ENCODE data around the gene AP2A1. TPM values are rescaled to one million over a fixed set of nuclear protein-coding genes. Genes with fewer than 3 reads are reported as not detected.

The AP2A1 gene
- total and polyA plus RNA-seq, 2 of the 13 experiments (the other 11 are each of a cell fraction or from before 2014, with no cell fraction given) = 22.7 to 39.7 TPM

- CTCF ChIA-PET (ENCODE audit: low intra/inter-chr PET ratio, low total read pairs) = no interaction called here
- ATAC-seq (no peak), DNase-seq (ENCODE audit: low spot score) (no peak), FAIRE-seq (no peak)
- no TSS peak for BruUV-seq (replicated peaks)
- H3K79me2 ChIP-seq (ENCODE audit: insufficient read depth, low read length) = no peaks in the 10 kb centered on the region
- no peak overlapping the region for H3K4me3 ChIP-seq (replicated peaks in 1 of 3; ENCODE audit: insufficient read depth in 1 of 3, low read depth in 2 of 3, low read length in 3 of 3)
- no peaks in the 10 kb centered on the region for H4K20me1 ChIP-seq (ENCODE audit: insufficient read depth, low read length)
- no peak overlapping the region for H2AFZ ChIP-seq (ENCODE audit: low read length)
- no peaks in the 10 kb centered on the region for H3K4me1 ChIP-seq (ENCODE audit: insufficient read depth, low read length)
- 95% methylated on average over 4 of the region's 7 CpGs for WGBS (ENCODE audit: low lambda C conversion rate)
- no peak overlapping the region for H3K9ac ChIP-seq (ENCODE audit: insufficient read depth, low read depth, low read length)
- POLR2A ChIA-PET = no interaction called here
- no peaks in the 10 kb centered on the region for H3K9me3 ChIP-seq (ENCODE audit: low read length)
- intact Hi-C loops (cut with micrococcal nuclease; ENCODE audit: unreplicated experiment) (no loop called here), in situ Hi-C loops (cut with HindIII; ENCODE audit: extremely low pct_ligation_motif_present, low pct_unique_long_range_greater_than_20kb) (no loop called here)
- H3K36me3 ChIP-seq (replicated peaks in 1 of 2; ENCODE audit: control insufficient read depth in 1 of 2, insufficient read depth in 2 of 2, low read length in 2 of 2) = peaks cover 31 to 63% of the 10 kb centered on the region in 2 experiments
- no peaks in the 10 kb centered on the region for H3K27me3 ChIP-seq (ENCODE audit: control insufficient read depth in 1 of 2, insufficient read depth in 2 of 2, low read length in 2 of 2)
- no peak overlapping the region for H3K27ac ChIP-seq (ENCODE audit: extremely low read length, insufficient read depth, low read length)
- H3K4me2 ChIP-seq (ENCODE audit: low read depth, low read length) = no peak overlapping the region
- TF ChIP-seq ZSCAN21 (CRISPR knock-in tag; IDR thresholded peaks at IDR 0.05; ENCODE audit: borderline replicate concordance) (no peak), ZBTB3 (CRISPR knock-in tag; IDR thresholded peaks at IDR 0.05; ENCODE audit: borderline replicate concordance, low read depth) (no peak), SRY (CRISPR knock-in tag; IDR thresholded peaks at IDR 0.05) (no peak), ZNF12 (CRISPR knock-in tag; IDR thresholded peaks at IDR 0.05) (no peak), ZNF414 (CRISPR knock-in tag; IDR thresholded peaks at IDR 0.05) (no peak), KAT7 (CRISPR knock-in tag; IDR thresholded peaks at IDR 0.05; ENCODE audit: borderline replicate concordance) (no peak), E2F5 (CRISPR knock-in tag; conservative IDR thresholded peaks at IDR 0.05) (no peak), KMT2A (CRISPR knock-in tag; IDR thresholded peaks at IDR 0.05) (no peak), RBM22 (optimal IDR thresholded peaks at IDR 0.05; ENCODE audit: low read length) (no peak), PBX2 (CRISPR knock-in tag; IDR thresholded peaks at IDR 0.05) (no peak), NONO (IDR thresholded peaks at IDR 0.05) (no peak), NONO (CRISPR knock-in tag; conservative IDR thresholded peaks at IDR 0.05) (no peak), ZBTB42 (CRISPR knock-in tag; IDR thresholded peaks at IDR 0.05) (no peak), ZNF280D (CRISPR knock-in tag; IDR thresholded peaks at IDR 0.05) (no peak), TERF1 (CRISPR knock-in tag; IDR thresholded peaks at IDR 0.05) (no peak), SAFB2 (CRISPR knock-in tag; IDR thresholded peaks at IDR 0.05; ENCODE audit: borderline replicate concordance, low read depth) (no peak), ZBTB14 (CRISPR knock-in tag; IDR thresholded peaks at IDR 0.05) (no peak)
Measured at GRCh38 chr19:49833599-49833998, 66.8 kb downstream of the AP2A1 start.
